HepG2 (cell line): ENCODE data around the gene SOSTDC1. TPM values are rescaled to one million over a fixed set of nuclear protein-coding genes. Genes with fewer than 3 reads are reported as not detected.
A peak's percentile ranks its signal among the peaks of the same experiment; 100 is the strongest.

Source experiments
- BORCS8-MEF2B ChIP-seq: sonication (generic); formaldehyde crosslinking; IDR thresholded peaks from 2 replicates; pipeline ENCODE4 v1.8.0; 2022; ENCODE audit warnings: mild to moderate bottlenecking, missing genetic modification reagents
- ETV6 ChIP-seq: sonication (generic); formaldehyde crosslinking; conservative IDR thresholded peaks from 2 replicates; pipeline ENCODE4 v1.4.0; 2020; ENCODE audit warnings: missing genetic modification reagents
- GABPB1 ChIP-seq: IDR thresholded peaks from 2 replicates; pipeline ENCODE4 v1.6.1; 2016; ENCODE audit warnings: mild to moderate bottlenecking, missing genetic modification reagents, moderate library complexity, missing compliant biosample characterization
- GZF1 ChIP-seq: sonication (generic); formaldehyde crosslinking; IDR thresholded peaks from 2 replicates; pipeline ENCODE4 v1.5.1; 2020; ENCODE audit warnings: mild to moderate bottlenecking, missing genetic modification reagents
- MTA1 ChIP-seq: sonication (generic); formaldehyde crosslinking; IDR thresholded peaks from 2 replicates; pipeline ENCODE4 v1.4.0; 2020; ENCODE audit warnings: missing genetic modification reagents, mild to moderate bottlenecking, borderline replicate concordance
- MXD4 ChIP-seq: IDR thresholded peaks from 2 replicates; pipeline ENCODE4 v1.6.1; 2016; ENCODE audit warnings: mild to moderate bottlenecking, missing biosample characterization, missing genetic modification reagents
- NKX3-1 ChIP-seq: sonication (generic); formaldehyde crosslinking; IDR thresholded peaks from 2 replicates; pipeline ENCODE4 v1.5.0; 2020; ENCODE audit warnings: missing genetic modification reagents
- PCBP2 ChIP-seq: fragments of 200-400 bp; formaldehyde crosslinking; optimal IDR thresholded peaks from 2 replicates; pipeline ENCODE3; 2018; ENCODE audit warnings: low read length, low read depth; ENCODE audit not compliant: poor library complexity, severe bottlenecking
- POLR2AphosphoS5 ChIP-seq: IDR thresholded peaks from 2 replicates; pipeline ENCODE4 v1.6.1; 2012; ENCODE audit warnings: low read depth, low read length
- SIN3B ChIP-seq: fragments of 150-350 bp; IDR thresholded peaks from 2 replicates; pipeline ENCODE4 v1.6.1; 2014; ENCODE audit warnings: low read length
- TRIM24 ChIP-seq: sonication (generic); formaldehyde crosslinking; IDR thresholded peaks from 2 replicates; pipeline ENCODE4 v1.8.0; 2022; ENCODE audit warnings: mild to moderate bottlenecking, missing genetic modification reagents
- ZNF260 ChIP-seq: sonication (generic); formaldehyde crosslinking; IDR thresholded peaks from 2 replicates; pipeline ENCODE4 v1.4.0; 2020; ENCODE audit warnings: missing genetic modification reagents, low read depth, mild to moderate bottlenecking, borderline replicate concordance
- ZNF616 ChIP-seq: sonication (generic); formaldehyde crosslinking; IDR thresholded peaks from 2 replicates; pipeline ENCODE4 v1.5.0; 2020; ENCODE audit warnings: low read depth, mild to moderate bottlenecking, missing genetic modification reagents
- ZNF703 ChIP-seq: sonication (generic); formaldehyde crosslinking; IDR thresholded peaks from 2 replicates; pipeline ENCODE4 v1.5.1; 2020; ENCODE audit warnings: missing genetic modification reagents, mild to moderate bottlenecking, moderate library complexity, borderline replicate concordance
- ZSCAN29 ChIP-seq: sonication (generic); formaldehyde crosslinking; conservative IDR thresholded peaks from 2 replicates; pipeline ENCODE4 v1.4.0; 2020; ENCODE audit warnings: mild to moderate bottlenecking, missing genetic modification reagents
- polyA plus RNA-seq, 8 experiments: library from polyadenylated mRNA; depleted of rRNA in 3 of 8; stranded (reverse) in 7 of 8; unstranded in 1 of 8; fragments of >200 nt; fragmentation: Illumina TruSeq in 4 of 8; extraction: Trizol in 4 of 8; gene quantifications; 2 replicates each; pipeline versions ENCODE4 v1.2.1 to v1.2.3, GENCODE V29; 2011 to 2016; ENCODE audit warnings: low read depth in 4 of 8, missing spikeins in 1 of 8, mixed read lengths in 1 of 8; ENCODE audit not compliant: insufficient read depth in 1 of 8
- total RNA-seq, 5 experiments: library from RNA; depleted of rRNA; stranded (reverse); fragments of >200 nt; fragmentation: Illumina TruSeq; extraction: Trizol; gene quantifications; 2 replicates each; pipeline ENCODE4 v1.2.3, GENCODE V29; 2016; ENCODE audit warnings: low read depth in 1 of 5
- TF ChIP-seq, protein P1 (sequence below): IDR thresholded peaks from 2 replicates; pipeline ENCODE4 v1.6.1; 2012; ENCODE audit warnings: inconsistent platforms
- TF ChIP-seq, protein P2 (sequence below): sonication (generic); formaldehyde crosslinking; conservative IDR thresholded peaks from 2 replicates; pipeline ENCODE4 v1.4.0; 2020; ENCODE audit warnings: mild to moderate bottlenecking, missing genetic modification reagents, moderate library complexity
- TF ChIP-seq, protein P3 (sequence below): sonication (generic); formaldehyde crosslinking; IDR thresholded peaks from 2 replicates; pipeline ENCODE4 v1.5.0; 2020; ENCODE audit warnings: missing genetic modification reagents
- TF ChIP-seq, protein P4 (sequence below): IDR thresholded peaks from 2 replicates; pipeline ENCODE4 v1.6.1; 2018; ENCODE audit warnings: missing genetic modification reagents
- TF ChIP-seq, protein P5 (sequence below): sonication (generic); formaldehyde crosslinking; IDR thresholded peaks from 2 replicates; pipeline ENCODE4 v1.4.0; 2020; ENCODE audit warnings: missing genetic modification reagents
- TF ChIP-seq, protein P6 (sequence below): sonication (generic); formaldehyde crosslinking; IDR thresholded peaks from 2 replicates; pipeline ENCODE4 v1.9.0; 2022; ENCODE audit warnings: missing genetic modification reagents, mild to moderate bottlenecking, borderline replicate concordance

The SOSTDC1 gene
- total and polyA plus RNA-seq, 2 of the 13 experiments (the other 11 are each of a cell fraction or from before 2014, with no cell fraction given), result not detected

DNA sequence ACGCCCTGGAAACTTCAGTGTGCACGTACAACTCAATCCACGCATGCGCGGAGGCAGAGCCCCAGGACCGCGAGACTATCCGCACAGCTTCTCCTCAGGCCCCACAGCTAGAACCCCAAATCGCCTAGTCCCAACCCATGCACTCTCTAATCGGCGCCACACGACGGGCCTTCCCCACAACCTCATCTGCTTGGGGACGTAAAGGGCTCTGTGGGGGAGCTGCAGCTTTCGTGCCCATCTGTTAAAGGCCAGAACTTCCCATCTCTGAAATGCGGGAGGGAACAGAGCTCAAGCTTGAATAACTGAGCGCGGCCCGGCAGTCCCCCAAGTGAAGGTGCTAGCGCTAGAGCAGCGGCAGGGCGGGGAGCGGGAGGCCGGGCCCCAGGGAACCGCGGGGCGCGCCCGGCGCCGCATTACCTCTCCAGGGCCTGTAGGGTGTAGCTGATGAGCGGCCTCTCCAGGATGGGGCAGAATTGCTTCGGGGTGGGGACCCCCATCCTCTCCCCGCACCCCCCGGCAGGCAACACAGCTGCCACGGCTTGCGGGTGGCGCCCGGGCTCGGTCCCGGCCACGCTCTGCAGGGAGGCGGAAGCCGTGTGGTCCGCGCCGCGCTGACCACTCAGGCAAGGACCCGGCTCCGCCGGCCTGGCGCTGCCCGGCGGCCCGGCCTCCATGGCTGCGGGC, 44.7 kb downstream of the SOSTDC1 start (continued):
- no peak for TF ChIP-seq TRIM24 (CRISPR knock-in tag)
- TF ChIP-seq NKX3-1, result no peak
- peak; percentile 65; the same call in 1 of the 2 replicates for TF ChIP-seq ZNF703 (CRISPR knock-in tag)
- no peak for TF ChIP-seq PCBP2
- TF ChIP-seq ZNF260, result no peak
- TF ChIP-seq ZNF616 (CRISPR knock-in tag), result no peak
- no peak; the same call in 1 of the 2 replicates for TF ChIP-seq MXD4
- TF ChIP-seq, protein P1, sequence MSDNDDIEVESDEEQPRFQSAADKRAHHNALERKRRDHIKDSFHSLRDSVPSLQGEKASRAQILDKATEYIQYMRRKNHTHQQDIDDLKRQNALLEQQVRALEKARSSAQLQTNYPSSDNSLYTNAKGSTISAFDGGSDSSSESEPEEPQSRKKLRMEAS, result peak; percentile 42; the same call in 1 of the 2 replicates
- peak; percentile 80; the same call in 1 of the 2 replicates for TF ChIP-seq MTA1 (CRISPR knock-in tag)
- TF ChIP-seq, protein P2, sequence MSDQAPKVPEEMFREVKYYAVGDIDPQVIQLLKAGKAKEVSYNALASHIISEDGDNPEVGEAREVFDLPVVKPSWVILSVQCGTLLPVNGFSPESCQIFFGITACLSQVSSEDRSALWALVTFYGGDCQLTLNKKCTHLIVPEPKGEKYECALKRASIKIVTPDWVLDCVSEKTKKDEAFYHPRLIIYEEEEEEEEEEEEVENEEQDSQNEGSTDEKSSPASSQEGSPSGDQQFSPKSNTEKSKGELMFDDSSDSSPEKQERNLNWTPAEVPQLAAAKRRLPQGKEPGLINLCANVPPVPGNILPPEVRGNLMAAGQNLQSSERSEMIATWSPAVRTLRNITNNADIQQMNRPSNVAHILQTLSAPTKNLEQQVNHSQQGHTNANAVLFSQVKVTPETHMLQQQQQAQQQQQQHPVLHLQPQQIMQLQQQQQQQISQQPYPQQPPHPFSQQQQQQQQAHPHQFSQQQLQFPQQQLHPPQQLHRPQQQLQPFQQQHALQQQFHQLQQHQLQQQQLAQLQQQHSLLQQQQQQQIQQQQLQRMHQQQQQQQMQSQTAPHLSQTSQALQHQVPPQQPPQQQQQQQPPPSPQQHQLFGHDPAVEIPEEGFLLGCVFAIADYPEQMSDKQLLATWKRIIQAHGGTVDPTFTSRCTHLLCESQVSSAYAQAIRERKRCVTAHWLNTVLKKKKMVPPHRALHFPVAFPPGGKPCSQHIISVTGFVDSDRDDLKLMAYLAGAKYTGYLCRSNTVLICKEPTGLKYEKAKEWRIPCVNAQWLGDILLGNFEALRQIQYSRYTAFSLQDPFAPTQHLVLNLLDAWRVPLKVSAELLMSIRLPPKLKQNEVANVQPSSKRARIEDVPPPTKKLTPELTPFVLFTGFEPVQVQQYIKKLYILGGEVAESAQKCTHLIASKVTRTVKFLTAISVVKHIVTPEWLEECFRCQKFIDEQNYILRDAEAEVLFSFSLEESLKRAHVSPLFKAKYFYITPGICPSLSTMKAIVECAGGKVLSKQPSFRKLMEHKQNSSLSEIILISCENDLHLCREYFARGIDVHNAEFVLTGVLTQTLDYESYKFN, result peak; percentile 39
- TF ChIP-seq, protein P3, sequence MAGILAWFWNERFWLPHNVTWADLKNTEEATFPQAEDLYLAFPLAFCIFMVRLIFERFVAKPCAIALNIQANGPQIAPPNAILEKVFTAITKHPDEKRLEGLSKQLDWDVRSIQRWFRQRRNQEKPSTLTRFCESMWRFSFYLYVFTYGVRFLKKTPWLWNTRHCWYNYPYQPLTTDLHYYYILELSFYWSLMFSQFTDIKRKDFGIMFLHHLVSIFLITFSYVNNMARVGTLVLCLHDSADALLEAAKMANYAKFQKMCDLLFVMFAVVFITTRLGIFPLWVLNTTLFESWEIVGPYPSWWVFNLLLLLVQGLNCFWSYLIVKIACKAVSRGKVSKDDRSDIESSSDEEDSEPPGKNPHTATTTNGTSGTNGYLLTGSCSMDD (CRISPR knock-in tag), result no peak
- peak; percentile 74 for TF ChIP-seq ZSCAN29
- TF ChIP-seq, protein P4, sequence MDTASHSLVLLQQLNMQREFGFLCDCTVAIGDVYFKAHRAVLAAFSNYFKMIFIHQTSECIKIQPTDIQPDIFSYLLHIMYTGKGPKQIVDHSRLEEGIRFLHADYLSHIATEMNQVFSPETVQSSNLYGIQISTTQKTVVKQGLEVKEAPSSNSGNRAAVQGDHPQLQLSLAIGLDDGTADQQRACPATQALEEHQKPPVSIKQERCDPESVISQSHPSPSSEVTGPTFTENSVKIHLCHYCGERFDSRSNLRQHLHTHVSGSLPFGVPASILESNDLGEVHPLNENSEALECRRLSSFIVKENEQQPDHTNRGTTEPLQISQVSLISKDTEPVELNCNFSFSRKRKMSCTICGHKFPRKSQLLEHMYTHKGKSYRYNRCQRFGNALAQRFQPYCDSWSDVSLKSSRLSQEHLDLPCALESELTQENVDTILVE (CRISPR knock-in tag), result 0 out of 2 replicates have a peak, but pooled peaks have one; percentile 15
- 0 out of 2 replicates have a peak, but pooled peaks have one; percentile 20 for TF ChIP-seq GZF1 (CRISPR knock-in tag)
- TF ChIP-seq ETV6 (CRISPR knock-in tag), result no peak
- TF ChIP-seq, protein P5, sequence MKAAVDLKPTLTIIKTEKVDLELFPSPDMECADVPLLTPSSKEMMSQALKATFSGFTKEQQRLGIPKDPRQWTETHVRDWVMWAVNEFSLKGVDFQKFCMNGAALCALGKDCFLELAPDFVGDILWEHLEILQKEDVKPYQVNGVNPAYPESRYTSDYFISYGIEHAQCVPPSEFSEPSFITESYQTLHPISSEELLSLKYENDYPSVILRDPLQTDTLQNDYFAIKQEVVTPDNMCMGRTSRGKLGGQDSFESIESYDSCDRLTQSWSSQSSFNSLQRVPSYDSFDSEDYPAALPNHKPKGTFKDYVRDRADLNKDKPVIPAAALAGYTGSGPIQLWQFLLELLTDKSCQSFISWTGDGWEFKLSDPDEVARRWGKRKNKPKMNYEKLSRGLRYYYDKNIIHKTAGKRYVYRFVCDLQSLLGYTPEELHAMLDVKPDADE (CRISPR knock-in tag), result no peak; the same call in 1 of the 2 replicates
- TF ChIP-seq SIN3B, result no peak
- peak; percentile 58; the same call in 1 of the 2 replicates for TF ChIP-seq BORCS8-MEF2B (CRISPR knock-in tag)
- TF ChIP-seq POLR2AphosphoS5, result peak; percentile 88
- TF ChIP-seq GABPB1, result peak; percentile 59; the same call in 1 of the 2 replicates
- TF ChIP-seq, protein P6, sequence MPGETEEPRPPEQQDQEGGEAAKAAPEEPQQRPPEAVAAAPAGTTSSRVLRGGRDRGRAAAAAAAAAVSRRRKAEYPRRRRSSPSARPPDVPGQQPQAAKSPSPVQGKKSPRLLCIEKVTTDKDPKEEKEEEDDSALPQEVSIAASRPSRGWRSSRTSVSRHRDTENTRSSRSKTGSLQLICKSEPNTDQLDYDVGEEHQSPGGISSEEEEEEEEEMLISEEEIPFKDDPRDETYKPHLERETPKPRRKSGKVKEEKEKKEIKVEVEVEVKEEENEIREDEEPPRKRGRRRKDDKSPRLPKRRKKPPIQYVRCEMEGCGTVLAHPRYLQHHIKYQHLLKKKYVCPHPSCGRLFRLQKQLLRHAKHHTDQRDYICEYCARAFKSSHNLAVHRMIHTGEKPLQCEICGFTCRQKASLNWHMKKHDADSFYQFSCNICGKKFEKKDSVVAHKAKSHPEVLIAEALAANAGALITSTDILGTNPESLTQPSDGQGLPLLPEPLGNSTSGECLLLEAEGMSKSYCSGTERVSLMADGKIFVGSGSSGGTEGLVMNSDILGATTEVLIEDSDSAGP (CRISPR knock-in tag), result peak; percentile 56; the same call in 1 of the 2 replicates
